GM18507 (cell line): ENCODE results near the gene CNIH3.
"Not testable (repeated sequence)": the region's sequence is repeated elsewhere in the genome, so short reads cannot be mapped to it uniquely, and the experiment has no call there.

ENCODE experiments used
- DNase-seq: peaks from one replicate; pipeline ENCODE4 v3.0.0; 2011; ENCODE audit warnings: low read depth; ENCODE audit not compliant: insufficient read length; ENCODE audit errors: extremely low spot score
- FAIRE-seq: peaks from 2 replicates; lab custom pipeline; 2011; peaks lifted over from hg19 to GRCh38; lab: Jason Lieb, UNC

CNIH3 gene

GRCh38 chr1:224615861-224616755, at the start of gene CNIH3:
TSS of gene CNIH3 (plus strand) at chr1:224616317. CDS start at chr1:224617175, 858 bp downstream.
- DNase-seq = no peak
- FAIRE-seq = no peak

- not testable (repeated sequence) for FAIRE-seq, DNase-seq
These were observed 49.6 kb upstream of the CNIH3 start for GRCh38 chr1:224566492-224566891.

GRCh38 chr1:224569276-224569675, 46.8 kb upstream of the CNIH3 start:
- DNase-seq (no peak), FAIRE-seq (no peak)

- not testable (repeated sequence) for FAIRE-seq, DNase-seq
These were observed 44.1 kb upstream of the CNIH3 start for GRCh38 chr1:224571975-224572374.

GRCh38 chr1:224579526-224579925, 36.6 kb upstream of the CNIH3 start:
- FAIRE-seq (no peak), DNase-seq (no peak)

GRCh38 chr1:224580006-224580405, 36.1 kb upstream of the CNIH3 start:
- DNase-seq = no peak
- no peak for FAIRE-seq

- DNase-seq (no peak), FAIRE-seq (no peak)
These were observed 34.1 kb upstream of the CNIH3 start for GRCh38 chr1:224582041-224582440.

- no peak for FAIRE-seq
- DNase-seq = no peak
These were observed 32.3 kb upstream of the CNIH3 start for GRCh38 chr1:224583774-224584173.

- no peak for DNase-seq
- no peak for FAIRE-seq
These were observed 31.1 kb upstream of the CNIH3 start for GRCh38 chr1:224585051-224585450.

GRCh38 chr1:224587051-224587450, 29.1 kb upstream of the CNIH3 start:
- DNase-seq (no peak), FAIRE-seq (no peak)

- no peak for FAIRE-seq
These were observed 27.6 kb upstream of the CNIH3 start for GRCh38 chr1:224588515-224588914.

GRCh38 chr1:224589006-224589405, 27.1 kb upstream of the CNIH3 start:
- FAIRE-seq (no peak), DNase-seq (no peak)

More at GRCh38 chr1:224588515-224588914, 27.6 kb upstream of the CNIH3 start:
- no peak for DNase-seq

- FAIRE-seq (no peak), DNase-seq (no peak)
These were observed 24.8 kb upstream of the CNIH3 start for GRCh38 chr1:224591326-224591725.

- no peak for FAIRE-seq
- DNase-seq = no peak
These were observed 23.2 kb upstream of the CNIH3 start for GRCh38 chr1:224592636-224593582.

GRCh38 chr1:224594360-224594759, 21.8 kb upstream of the CNIH3 start:
- no peak for DNase-seq
- FAIRE-seq = no peak

- DNase-seq = no peak
- no peak for FAIRE-seq
These were observed 21.3 kb upstream of the CNIH3 start for GRCh38 chr1:224594851-224595250.

GRCh38 chr1:224605482-224606181, 10.5 kb upstream of the CNIH3 start:
- DNase-seq (no peak), FAIRE-seq (no peak)

GRCh38 chr1:224607188-224608148, 8.6 kb upstream of the CNIH3 start:
- FAIRE-seq = no peak
- DNase-seq = no peak

GRCh38 chr1:224609333-224609732, 6.8 kb upstream of the CNIH3 start:
- DNase-seq (no peak), FAIRE-seq (no peak)
